ENCODE data around the gene AGAP1. TPM values are rescaled to one million over a fixed set of nuclear protein-coding genes. Genes with fewer than 3 reads are reported as not detected.

AGAP1 gene
- total RNA-seq (ENCODE audit: insufficient read depth, low replicate concordance): 13.5 TPM

DNA sequence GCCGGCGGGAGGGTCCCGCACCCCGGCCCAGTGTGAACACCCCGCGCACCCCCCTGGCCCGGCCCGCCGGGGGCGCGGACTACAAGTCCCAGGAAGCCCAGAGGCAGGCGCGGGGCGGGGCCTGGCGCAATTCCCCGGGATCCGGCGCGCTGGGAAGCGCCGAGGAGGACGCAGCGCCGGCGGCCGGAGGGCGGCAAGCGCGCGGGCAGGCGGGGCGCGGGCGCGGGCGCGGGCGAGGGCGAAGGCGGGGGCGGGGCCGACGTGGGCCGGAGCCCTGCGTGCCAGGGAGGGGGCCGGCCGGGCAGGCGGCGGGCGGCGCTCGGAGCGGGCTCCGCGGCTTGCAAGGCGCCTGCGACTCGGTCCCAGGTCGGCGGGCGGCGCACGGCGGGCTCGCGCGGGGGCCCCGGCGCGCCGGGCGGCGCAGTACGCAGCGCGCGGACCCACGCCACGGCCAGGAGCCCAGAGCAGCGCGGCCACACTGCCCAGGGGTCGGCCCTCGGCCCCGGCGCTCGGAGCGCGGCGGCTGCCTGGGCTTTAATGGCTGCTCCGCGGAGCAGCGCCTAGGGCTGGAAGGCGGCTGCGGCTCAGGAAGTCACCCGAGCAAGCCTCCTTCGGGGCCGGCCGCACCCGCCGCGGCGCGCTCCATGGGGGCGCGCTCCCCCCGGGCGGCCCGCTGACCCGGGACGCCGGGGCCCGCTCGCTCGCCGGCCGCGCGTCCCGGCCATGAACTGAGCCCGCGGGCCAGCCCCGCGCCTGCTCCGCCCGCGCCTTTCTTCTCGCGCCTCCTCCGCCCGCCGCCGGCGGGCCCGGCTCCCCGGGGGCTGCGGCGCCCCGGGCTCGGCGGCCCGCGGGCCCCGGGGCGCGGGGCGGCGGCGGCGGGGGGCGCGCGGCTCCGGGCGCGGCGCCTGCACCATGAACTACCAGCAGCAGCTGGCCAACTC, at the start of gene AGAP1:
Gene AGAP1 (plus strand): TSS at position 269 of the 941 bp plus-strand sequence.
- DNase-seq (ENCODE audit: low spot score): peak; percentile 92

DNA sequence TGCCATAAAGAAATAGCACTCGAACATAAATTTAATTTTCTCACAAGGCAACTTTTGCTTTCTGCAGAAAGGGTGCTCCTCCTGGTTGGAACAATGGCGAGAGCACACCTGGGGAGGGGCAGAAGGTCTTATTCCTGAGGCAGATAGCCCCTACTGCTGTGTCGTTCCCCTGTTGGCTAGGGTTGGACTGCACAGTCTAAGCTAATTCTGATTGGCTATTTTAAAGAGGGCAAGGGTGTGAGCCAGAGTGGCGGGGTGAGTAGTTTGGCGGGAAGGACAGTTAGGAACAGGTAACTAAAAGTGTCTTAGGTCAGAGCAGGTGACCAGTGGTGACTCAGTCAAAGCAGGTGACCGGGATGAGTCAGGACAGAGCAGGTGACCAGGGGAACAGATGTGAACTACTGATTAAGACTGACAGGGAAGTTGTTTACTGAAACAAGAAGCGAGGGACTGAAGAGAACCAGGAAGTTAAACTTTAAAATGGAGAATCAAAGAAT, 49.7 kb upstream of the AGAP1 start:
- DNase-seq (ENCODE audit: low spot score): no peak

DNA sequence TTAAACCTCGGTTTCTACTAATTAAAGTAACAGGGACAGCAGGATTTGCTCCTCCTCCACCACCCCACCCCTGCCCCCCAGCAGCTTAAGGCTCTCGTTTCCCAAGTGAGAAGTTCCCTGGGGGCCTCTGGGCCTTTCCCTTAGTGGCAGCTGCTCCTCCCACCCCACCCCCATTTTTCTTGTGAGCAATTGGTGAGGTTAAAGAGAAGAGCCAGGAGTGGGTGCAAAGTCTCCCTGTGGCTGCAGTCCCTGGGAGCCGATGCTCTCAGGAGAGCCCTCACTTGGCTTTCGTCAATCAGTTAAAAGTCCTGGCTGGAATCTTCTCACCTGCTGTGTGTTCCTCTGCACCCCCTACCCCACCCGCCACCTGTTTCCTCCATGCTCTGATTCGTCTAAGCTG, 48.7 kb upstream of the AGAP1 start:
- no peak for DNase-seq (ENCODE audit: low spot score)

DNA sequence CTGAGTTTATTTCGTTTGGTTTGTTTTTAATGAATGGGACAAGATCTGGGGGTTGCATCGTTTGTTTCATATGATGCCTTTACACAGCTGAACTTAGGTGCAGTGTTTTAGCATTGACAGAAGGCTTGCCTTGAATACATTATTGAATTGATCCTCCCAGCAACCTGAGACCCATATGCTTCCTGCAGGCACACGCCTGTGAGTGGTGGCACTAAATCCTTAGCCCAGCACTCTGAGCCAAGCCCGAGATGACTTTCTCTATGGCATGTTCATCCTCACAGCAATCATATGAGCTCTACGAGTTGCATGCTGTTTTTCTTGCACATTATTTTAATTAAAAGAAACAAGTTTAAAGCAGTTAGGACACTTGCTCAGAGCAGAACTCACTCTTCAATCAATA, 47.8 kb upstream of the AGAP1 start:
- DNase-seq (ENCODE audit: low spot score): no peak

DNA sequence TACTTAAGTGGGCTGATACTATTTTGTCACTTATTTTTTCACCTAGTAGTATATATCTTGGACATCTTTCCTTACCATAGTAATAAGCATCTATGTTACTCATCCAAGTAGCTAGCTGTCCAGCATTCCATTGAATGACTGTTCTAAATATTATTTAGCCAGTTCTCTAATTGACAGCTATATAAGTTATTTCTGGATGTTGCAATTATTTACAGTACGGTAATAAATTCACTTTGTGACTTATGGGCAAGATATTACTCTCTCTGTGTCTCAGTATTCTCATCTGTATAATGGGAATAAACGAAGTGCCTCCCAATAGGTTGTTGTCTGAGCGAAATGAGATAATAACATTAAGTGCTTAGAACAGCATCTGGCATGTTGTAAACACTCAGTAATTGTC, 46.6 kb upstream of the AGAP1 start:
- no peak for DNase-seq (ENCODE audit: low spot score)

DNA sequence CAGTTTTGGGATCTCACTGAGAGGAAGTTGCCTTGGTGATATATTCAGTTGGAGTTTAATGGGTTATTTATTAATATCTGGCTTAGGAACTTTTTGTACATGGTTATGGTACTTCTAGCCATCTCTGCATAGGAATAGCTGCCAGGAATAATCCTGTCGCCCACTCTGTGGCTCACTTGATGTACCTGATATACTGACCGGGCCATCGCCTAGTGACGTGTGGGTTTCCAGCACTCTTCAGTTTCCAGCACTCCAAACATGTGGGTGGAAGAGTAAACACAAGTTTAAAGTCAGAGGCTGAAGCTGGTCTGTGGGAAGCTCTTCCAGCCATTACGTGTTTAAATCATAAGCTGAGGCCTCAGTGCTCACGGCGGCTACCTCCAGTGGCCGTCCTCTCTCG, 44.3 kb upstream of the AGAP1 start:
- no peak for DNase-seq (ENCODE audit: low spot score)

DNA sequence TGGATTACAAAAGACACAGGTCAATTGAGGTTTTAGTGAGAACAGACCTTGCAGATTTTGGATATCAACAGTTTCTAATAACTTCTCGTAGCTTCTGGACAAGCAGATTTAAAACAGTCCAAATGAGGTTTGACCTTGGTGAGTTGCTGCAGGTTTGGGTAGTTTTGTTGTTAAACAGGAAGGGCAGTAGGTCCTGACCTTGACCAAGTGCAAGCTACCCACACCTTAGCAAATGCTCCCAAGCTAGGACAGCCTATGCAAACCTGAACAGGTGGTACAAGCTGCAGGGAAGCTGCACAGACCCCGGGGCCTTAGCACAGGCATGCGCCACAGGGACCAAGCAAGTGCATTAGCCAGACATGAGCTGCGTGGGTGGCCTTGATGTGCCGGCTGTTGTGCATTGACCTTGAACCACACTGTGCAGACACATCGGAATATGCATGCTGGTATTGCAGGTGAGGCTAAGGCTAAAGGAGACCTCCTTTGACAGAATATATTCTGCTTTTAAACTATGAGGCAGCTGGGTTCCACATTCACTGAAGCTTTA, 40.2 kb upstream of the AGAP1 start:
- no peak for DNase-seq (ENCODE audit: low spot score)

DNA sequence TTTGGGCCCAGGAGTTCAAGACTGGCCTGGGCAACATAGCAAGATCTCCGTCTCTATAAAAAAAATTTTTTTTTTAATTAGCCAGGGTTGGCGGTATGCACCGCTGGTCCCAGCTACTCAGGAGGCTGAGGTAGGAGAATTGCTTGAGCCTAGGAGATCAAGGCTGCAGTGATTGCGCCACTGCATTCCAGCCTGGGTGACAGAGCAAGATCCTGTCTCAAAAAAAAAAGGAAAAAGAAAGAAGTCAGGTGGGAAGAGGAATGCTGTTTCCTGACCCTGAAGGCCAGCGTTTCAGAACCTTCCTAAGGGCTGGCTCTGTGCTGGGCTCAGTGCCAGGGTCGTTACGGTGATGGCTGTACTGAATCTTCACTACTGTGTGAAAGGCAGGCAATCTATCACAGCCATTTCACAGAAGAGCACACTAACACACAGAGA, 35.0 kb upstream of the AGAP1 start:
- DNase-seq (ENCODE audit: low spot score): peak; percentile 5

DNA sequence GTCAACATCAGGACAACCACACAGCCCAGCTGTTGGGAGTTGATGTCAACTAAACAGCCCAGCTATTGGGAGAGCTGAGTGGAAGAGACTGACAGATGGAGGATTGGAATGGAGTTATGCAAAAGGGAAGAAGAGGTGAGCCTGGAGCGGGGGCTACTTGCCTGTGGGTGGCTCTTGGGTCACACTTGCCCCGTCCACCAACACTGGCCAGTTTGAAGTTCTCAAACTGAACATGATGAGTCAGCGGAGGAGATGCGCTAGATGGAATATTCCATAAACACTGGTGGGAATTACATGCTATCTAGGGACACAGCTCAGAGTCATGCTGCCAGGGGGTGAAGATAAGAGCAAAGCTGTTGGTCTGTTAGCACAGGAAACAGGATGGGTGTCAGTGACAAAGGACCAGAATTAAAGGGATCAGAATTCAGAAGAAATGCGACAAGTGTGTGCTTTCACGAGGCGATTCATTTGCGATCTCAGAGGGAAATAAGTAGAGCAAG, 33.2 kb upstream of the AGAP1 start:
- DNase-seq (ENCODE audit: low spot score): no peak

DNA sequence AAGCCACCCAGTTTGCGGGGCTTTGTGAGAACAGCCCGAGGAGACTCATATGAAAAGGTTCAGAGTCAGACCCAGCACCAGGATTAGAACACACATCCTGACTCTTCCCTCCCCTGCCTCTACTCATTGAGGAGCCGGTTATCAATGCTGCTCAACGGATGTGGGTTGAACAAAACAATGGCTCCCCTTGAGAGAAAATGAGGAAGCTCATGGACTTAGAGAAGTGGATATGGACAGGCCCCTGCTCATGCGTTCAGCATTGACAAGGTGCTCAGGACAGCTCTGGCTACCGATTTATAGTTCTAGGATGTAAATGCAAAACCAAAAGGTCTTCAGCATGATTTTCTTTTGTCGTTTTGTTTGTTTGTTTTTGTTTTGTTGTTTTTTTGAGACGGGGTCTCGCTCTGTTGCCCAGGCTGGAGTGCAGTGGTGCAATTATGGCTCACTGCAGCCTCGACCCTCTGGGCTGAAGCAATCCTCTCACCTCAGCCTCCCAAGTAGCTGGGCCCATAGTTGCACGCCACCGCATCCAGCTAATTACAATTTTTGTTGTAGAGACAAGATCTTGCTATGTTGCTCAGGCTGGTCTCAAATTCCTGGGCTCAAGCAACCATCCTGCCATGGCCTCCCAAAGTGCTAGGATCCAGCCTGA, 32.0 kb upstream of the AGAP1 start:
- DNase-seq (ENCODE audit: low spot score): no peak

DNA sequence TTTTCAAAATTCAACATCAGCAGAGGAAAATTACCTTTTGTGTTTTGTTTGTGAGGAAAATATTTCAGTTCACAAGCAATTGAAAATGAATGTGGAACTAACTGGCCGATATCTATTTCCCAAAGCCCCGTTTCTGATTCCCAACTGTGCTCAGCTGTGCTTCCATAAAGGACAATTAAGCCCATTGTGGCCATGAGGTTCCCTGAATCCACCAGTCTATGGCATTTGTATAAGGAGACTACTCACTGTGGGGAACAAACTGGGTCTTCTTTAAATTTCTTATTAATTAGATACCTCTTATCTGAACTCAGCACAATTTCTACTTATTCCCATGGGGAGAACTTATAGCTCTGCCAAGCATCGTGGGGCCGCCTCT, 31.4 kb upstream of the AGAP1 start:
- DNase-seq (ENCODE audit: low spot score): no peak

DNA sequence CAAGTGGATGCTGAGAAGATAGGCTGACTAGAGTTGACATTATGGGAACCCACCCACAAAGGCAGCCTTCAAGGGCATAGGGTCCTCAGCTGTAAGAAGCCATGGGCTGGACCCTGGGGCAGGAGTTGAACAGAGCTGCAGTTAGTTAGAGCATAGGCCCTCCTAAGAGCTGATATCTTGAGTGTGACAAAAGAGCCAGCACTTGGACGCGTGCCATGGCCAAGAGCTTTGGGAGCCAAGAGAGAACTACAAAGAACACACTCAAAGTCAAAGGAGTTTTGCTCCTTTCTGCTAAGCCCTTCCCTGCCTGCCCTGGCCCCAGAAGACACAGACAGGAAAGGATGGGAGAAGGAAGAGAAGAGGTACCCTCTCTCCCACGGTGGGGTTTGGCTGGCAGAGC, 29.9 kb upstream of the AGAP1 start:
- DNase-seq (ENCODE audit: low spot score): no peak

DNA sequence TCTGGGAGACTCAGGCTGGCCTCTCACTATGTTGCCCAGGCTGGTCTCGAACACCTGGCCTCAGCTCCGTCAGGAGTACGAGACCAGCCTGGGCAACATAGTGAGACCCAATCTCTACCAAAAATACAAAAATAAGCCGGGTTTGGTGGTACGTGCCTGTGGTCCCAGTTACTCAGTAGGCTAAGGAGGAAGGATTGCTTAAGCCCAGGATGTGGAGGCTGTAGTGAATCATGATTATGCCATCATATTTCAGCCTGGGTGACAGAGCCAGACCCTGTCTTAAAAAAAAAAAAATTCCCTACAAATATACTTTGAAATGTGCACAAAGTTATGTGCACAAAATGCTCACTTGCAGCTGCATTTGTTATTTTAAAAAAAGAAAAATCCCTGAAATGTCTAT, 26.3 kb upstream of the AGAP1 start:
- DNase-seq (ENCODE audit: low spot score): no peak

DNA sequence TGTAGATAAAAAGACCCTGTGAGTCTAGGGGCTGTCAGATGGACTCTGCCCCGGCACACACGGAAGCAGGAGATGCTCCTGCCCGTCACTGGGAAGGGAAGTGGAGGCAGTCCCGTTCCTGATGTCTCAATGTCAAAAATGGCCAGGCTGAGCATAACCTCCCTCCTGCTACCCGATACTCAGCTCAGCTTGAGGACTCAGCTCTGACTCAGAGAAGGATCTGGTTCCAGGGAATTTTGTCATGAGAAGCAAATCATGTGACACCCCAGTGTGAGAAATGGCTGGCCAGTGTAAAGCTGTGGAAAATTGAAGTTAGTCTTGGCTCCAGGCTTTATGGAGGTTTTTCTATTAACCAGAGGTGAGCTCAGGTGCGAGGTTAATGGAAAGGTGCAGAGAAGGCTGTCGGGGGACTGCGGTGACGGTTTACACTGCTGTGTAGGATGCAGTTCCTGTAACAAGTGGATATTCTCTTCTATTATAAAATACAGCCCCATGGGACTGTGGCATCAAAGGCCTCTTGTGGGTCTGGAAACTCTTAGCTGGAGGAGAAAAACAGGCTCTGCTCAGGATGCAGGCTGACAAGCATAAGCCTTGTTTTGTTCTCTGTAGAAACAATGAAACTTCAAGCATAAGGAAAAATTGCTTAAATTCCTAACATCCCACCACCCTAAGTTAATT, 24.7 kb upstream of the AGAP1 start:
- peak; percentile 55 for DNase-seq (ENCODE audit: low spot score)

DNA sequence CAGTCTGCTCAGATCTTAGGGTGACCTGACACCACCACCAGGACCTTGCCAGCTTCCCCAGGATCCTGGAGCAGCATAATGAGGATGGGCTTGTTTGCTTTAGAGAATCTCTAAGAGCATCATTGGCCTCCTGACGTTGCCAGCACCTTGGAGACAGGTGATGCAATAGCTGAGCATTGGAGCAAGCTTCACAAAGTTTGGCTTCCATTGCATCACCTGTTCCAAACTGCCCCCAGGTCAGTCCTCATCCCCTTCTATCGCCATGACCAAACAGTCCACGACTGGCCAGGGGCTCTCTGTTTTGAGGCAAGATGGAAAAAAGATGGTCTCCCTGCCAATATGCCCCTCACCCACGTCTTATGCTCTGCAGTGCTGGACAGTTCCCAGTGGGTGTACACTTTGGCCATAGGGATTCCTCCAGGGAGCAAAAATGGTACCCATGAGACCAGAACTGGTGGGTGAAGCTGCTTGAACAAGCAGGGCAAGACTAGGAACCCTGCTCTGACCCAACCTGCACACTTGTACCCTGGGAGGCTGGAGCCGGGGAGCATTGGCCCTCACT, 22.6 kb upstream of the AGAP1 start:
- no peak for DNase-seq (ENCODE audit: low spot score)

DNA sequence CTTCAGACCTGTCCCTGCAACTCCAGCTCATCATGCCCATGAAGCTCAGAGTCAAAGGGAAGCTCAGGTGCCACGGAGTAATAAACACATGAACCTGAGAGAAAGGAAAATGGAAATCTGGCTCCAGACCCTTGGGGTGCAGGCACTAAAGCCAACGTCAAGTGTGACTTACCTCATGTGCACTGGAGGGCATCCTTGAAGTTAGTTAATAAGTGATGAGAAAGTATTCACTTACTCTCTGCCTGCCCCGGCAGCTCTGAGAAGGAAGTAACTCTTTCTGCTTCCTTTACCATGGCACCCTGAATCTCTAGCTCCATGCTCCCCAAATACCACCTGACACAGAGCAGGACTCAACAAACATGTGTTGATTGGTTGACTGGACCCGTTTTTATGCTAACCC, 21.4 kb upstream of the AGAP1 start:
- DNase-seq (ENCODE audit: low spot score): no peak

DNA sequence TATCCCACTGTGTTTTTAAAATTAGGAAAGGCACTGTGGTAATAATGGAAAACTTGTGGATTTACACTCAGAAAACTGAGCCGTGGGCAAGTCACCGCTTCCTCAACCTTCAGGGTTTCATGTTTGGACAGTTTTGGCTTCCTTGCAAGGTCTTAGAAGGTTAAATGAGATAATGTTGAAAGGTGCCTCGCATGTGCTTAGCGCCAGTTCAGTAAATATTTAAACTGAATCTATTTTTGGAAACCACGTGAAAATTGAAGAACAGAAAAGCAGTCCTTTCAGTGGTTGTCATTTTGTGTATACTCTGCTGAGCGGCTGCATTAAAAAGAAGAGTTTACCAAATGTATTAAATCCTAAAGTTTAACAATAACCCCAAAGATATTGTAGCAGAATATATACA, 15.2 kb upstream of the AGAP1 start:
- no peak for DNase-seq (ENCODE audit: low spot score)

DNA sequence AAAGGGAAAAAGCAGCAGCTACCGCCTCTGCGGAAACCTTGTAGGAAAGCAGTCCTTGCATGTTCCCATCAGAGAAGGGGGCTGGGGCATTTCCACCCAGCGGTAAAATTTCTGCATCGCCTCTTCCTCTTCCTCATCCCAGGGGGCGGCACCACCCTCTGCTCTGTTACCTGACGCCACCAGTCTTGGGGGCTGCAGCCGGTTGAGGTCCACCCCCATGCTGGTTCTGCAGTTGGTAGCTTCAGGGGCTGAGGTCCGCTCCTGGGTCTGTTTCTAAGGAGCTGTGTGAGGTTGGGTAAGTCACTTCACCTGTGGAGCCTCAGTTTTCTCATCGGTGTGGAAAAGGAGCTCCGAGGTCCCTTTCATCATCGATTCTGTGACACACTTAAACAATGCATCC, 14.2 kb upstream of the AGAP1 start:
- no peak for DNase-seq (ENCODE audit: low spot score)

DNA sequence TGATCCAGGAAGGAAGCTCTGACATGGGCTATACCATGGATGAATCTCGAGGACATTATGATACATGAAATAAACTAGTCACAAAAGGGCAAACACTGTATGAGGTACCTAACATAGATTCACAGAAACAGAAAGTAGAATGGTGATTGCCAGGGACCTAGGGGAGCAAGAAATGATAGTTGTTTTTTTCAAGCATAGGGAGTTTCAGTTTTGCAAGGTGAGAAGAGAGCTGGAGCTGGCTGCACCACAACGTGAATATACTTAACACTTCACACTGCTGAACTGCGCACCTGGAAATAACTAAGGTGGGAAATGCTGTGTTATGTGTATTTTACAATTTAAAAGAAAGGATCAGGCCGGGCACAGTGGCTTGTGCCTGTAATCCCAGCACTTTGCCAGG, 13.2 kb upstream of the AGAP1 start:
- DNase-seq (ENCODE audit: low spot score): no peak

DNA sequence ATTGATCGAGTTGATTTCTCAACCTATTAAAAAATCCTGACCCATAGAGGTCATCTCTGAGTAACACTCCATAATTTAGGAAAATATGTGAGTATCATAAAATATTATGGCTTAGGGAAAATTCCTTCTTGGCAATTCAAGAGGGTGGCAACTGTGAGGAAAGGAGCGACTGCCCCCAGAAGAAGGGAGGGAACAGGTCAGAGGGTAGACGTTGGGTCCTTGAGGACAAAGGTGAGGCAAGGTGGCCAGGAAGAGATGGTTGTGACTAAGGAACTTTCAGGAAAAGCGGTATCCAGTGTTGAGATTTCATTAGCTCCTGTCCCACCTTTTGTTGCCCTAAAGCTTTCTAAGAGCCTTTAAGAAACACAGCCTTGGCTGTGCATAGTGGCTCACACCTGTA, 10.5 kb upstream of the AGAP1 start:
- DNase-seq (ENCODE audit: low spot score): no peak

DNA sequence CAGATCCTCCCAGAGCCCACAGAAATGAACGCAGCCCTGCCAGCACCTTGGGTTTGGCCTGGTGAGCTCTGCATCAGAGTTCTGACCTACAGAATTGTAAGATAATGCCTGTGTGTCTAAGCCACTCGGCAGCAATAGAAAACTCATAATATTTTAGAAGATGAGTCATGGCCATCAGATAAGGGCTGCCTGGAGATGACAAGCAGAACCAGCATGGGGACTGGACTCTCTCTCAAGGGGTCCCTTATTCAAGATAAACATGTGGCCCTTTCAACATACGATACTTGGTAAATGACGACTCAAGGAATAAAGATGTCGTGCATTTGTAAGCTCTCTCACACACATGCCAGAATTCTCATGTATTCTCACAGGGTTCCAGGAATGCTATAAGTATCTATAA, 8.5 kb upstream of the AGAP1 start:
- no peak for DNase-seq (ENCODE audit: low spot score)

DNA sequence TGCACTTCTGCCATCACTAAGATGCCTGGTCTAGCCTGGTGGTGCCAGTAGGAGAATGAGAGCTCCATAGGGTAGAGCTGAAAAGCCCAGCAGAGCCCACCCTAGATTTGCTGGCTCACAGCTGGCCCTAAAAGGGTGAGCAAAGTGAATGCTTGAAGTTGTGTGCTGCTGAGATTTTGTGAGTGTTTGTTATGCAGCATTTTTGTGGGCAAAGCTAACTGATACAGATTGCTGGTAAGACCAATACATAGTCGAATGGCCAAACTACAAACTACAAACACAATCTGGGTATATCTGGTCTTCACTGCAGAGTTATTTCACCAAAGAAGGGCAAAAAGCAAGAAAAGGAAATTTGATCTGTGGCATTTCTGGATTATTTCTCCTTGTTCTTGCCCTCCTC, 7.1 kb upstream of the AGAP1 start:
- no peak for DNase-seq (ENCODE audit: low spot score)

Measured in umbilical cord (tissue), 2 donors.